ENCODE data around the gene TMUB1.

The TMUB1 gene

DNA sequence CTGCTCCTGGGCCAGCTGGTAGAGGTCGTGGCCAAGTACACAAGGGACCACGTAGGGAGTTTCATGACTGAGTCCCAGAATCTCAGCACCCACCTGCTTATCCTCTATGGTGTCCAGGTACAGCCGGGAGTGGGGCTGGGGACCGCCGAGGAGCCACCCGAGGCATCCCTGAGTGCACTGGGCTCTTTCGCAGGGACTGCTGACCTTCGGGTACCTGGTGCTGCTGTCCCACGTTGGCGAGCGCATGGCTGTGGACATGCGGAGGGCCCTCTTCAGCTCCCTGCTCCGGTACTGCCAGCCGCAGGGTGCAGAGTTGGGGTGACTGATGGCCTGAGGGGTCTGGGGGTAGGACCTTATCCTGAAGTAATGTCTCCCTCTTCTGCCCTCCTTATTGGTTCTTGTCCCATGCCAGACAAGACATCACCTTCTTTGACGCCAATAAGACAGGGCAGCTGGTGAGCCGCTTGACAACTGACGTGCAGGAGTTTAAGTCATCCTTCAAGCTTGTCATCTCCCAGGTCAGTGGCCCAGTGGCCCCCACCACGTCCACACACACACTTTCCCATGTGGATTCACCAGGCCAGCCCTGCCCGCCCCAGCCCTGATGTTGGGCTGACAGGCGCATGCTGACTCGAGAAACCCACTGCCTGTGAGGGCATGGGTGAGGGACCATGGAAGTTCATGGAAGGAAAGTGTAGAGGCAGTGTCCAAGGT is 48.8 kb downstream of the TMUB1 start:
- no peak for DNase-seq (ENCODE audit: low read depth in 2 of 2)

DNA sequence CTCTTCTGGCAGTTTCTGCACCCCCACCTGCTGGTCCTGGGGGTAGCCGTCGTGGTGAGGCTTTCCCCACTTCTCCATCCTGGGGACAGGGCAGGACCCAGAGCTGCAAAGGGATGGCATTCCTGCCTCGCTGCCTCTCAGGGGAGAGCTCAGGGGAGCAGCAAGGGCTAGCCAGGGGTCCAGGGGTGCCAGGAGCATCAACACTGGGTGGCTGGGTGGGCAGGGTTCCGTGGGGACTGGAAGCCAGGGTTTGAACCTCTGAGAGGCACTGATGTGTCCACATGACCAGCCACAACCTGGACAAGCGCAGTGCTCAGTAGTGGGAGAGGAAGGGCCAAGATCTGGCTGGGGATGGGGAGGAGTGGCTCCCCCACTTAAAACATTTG is 49.4 kb downstream of the TMUB1 start:
- no peak for DNase-seq (ENCODE audit: low read depth in 2 of 2)

DNA sequence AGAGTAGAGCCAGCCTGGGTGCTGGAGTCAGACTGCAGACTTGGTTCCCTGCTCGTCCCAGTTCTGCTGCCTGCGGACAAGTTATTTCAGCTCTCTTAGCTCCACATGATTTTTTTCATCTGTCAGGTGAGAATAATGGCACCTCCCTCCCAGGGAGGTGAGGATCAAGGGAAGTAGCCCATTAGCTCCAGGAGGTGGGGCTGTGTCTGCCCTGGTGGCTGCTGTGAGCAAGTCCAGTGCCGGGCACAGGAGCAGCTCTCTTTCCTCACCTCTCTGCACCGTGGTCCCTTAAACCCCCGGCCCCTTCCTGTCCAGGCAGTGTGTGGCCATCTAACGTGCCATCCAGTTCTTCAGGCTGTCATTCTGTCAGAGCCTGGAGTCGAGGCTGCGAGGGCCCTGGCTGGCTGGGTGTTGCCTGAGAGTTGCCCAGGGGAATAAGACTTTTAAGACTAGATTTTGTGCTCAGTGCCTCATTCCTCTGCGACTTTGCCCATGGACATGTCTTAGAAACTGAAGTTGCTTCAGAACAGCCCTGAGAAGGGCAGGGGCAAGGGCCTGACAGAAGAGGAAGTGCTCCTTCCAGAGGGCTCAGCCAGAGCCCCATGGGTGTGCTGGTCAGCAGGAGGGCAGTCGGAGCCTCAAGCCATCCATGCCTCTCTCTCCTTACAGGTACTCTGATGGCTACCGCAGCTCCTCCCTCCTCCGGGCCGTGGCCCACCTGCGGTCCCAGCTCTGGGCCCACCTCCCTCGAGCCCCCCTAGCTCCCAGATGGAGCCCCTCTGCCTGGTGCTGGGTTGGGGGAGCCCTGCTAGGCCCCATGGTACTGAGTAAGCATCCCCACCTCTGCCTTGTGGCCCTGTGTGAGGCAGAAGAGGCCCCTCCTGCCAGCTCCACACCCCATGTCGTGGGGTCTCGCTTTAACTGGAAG is 50.1 kb downstream of the TMUB1 start:
- no peak for DNase-seq (ENCODE audit: low read depth in 2 of 2)
